GM21390 (cell line): ENCODE measurements around the gene MYO15B.

Experiments
- ATAC-seq: cut with Tn5 transposase; IDR thresholded peaks from one replicate; pipeline ENCODE4 v1.9.1; 2021; ENCODE audit not compliant: unreplicated experiment

The MYO15B gene

GRCh38 chr17:75622771-75623273 is 35.2 kb downstream of the MYO15B start:
- no peak for ATAC-seq

GRCh38 chr17:75623386-75623785 is 35.8 kb downstream of the MYO15B start:
- ATAC-seq, result no peak

- no peak for ATAC-seq
These were observed 36.4 kb downstream of the MYO15B start for GRCh38 chr17:75624021-75624420.

DNA sequence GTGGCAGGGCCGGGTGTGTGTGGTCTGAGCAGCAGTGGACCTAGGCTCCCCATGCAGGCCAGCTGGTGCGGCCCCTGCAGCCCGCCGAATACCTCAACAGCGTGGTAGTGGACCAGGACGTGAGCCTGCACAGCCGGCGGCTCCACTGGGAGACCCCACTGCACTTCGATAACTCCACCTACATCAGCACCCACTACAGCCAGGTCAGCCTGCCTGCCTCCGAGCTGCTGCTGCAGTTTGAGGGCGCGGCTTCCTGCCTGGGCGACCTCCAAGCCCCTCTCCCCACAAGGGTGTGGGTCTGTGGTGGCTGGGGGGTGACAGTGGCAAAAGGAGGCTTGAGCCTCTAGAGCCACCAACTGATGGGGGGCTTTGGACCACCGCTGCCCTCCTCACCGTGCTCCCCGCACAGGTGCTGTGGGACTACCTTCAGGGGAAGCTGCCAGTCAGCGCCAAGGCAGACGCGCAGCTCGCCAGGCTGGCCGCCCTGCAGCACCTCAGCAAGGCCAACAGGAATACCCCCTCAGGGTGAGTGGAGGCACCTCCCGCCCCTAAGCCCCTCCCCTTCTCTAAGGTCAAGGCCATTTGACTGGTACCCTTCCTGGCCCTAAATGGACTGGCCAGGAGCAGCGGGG is 37.2 kb downstream of the MYO15B start:
- ATAC-seq, result no peak

- no peak for ATAC-seq
These were observed 38.4 kb downstream of the MYO15B start for GRCh38 chr17:75625813-75626486.

DNA sequence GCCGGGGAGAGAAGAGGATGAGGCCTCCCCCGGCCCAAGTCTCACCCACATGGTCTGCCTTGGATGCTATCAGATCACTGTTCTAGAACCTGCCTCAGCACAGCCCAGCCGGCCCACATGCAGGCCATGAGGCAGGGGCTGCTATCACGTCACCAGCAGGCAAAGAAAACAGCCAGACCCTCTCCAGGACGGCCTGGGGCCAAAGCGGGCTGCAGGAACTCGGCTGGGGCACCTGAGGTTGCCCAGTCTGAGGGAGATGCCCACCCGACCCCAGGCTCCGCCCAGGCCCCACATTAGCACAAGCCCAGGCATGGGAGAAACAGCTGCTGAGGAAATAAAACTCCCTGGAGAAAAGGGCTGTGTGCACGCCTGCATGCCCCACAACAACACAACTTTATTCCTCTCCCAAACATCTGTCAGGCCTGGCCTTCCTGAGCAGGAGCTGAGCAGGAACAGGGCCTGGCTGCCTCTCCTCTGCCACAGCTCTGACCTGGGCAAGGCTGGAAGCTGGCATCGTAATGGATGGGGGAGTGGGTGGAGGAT is 39.0 kb downstream of the MYO15B start:
- no peak for ATAC-seq

DNA sequence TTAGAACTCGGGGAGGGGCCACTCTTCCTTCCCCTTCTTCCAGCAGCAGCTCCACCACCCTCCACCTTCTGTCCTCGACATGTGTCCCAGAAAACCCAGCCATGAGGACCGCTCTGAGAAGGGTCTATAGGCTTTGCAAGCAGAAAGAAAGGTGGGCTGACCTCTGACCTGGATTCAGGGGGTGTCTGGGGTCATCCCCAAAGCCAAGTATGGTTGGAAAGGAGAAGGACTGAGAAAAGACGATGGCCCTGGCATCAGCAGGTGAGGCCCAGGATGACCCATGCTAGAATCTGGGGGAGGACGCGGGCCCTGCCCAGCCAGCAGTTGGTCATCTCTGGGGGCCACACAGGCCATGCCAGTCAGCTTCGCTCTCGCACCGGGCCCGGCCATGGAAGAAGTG is 39.5 kb downstream of the MYO15B start:
- ATAC-seq, result no peak

DNA sequence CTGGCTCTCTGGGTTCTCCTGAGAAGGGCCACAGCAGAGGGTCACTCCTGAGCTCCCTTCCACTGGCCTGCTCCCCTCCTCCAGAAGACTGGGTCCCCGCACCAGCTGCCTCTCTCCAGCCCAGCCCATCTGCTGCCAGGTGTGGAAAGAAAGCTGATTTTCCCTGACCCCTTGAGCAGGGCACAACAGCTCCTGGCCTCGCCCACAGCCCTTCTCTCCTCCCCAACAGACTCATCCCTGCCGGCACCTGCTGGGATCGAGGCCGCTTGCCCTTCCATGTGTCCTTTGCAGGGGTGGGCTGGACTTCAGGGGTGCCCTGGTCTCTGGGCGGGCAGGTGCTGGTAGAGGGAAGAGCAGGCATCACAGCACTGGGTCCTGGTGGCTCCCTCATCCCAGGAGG is 40.8 kb downstream of the MYO15B start:
- no peak for ATAC-seq

DNA sequence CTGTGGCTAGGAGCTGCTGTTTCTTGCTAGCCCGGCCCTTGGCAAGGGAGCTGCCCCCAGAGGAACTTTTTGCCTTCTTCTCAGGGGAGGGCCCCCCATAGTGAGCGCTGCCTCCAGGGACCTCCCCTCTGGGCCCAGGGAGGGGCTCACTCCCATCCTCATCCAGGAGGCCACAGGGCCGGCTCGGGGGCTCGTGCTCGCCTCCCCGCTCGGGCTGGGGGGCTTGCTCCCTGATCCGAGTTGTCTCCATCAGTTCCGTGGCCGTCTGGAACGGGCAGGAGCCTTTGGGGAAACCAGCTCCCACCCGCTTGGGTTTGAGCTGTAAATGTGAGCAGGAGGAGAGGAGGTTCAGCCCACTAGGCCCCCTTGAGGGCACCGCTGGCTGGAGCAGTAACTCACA is 41.6 kb downstream of the MYO15B start:
- ATAC-seq, result no peak

- ATAC-seq, result no peak
These were observed 42.7 kb downstream of the MYO15B start for GRCh38 chr17:75630071-75630917.

- no peak for ATAC-seq
These were observed 43.8 kb downstream of the MYO15B start for GRCh38 chr17:75631353-75631752.

- ATAC-seq, result no peak
These were observed 44.8 kb downstream of the MYO15B start for GRCh38 chr17:75632428-75632827.

- no peak for ATAC-seq
These were observed 45.4 kb downstream of the MYO15B start, which contains the start of gene SMIM5 for GRCh38 chr17:75632863-75633485. TSS of gene SMIM5 (plus strand) at chr17:75633434. CDS start at chr17:75640202, 6,768 bp downstream.

DNA sequence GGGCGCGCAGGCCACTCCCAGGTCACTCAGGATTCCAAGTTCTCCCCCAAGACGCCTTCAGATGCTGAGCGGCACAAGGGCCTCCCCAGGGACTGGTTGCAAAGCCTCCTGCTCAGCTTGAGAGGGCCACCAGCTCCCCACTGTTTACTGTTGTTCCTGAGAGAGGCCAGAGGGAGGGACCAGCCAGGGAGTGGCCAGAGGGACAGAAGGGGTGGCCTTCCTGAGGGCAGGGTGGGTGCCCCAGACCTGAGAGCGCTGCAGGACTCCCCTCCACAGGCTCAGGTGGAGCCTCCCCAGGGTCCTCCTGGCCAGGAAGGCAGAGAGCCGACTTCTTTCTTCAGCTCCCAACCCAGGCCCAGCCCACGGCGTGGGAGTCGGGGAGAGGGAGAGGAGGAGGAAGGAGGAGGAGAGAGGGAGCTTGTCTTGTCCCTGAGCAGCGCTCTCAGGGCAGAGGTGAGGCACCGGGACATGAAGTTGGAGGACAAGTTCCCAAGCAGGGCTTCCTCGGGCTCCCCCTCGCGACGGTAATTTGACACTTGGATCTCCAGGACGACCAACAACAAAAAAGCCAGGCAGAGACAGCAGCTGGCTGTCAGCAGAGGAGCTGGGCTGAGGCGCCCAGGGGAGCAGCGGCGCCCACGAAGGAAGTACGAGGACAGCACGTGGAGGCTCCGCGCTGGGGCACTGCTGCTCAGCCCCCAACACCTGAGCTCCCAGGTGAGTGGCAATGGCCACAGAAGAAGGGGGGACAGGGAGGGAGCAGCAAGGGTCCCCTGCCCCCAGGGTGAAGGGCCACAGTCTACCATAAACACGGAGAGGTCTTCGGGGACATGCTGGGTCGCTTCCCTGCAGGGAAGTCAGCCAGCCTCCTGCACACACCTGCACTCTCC is 46.1 kb downstream of the MYO15B start:
- no peak for ATAC-seq

DNA sequence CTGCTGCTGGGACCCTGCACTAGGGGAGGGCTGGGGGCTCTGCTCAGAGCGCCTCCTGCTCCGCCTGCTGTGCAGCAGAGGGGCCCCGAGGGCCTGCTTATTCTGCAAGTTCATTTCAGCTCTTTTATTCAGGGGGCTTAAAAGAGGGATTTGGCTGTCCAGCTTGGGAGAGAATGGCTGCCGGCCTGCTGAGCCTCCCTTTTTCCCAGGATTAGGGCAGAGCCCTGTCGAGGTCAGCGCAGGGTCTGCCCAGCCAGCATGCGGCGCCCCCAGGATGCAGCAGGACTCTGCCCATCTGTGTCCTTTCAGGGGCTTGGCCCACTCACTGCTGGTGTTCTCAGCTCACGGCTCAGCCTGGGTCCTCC is 46.8 kb downstream of the MYO15B start:
- no peak for ATAC-seq

GRCh38 chr17:75634754-75635609 is 47.4 kb downstream of the MYO15B start:
- no peak for ATAC-seq

DNA sequence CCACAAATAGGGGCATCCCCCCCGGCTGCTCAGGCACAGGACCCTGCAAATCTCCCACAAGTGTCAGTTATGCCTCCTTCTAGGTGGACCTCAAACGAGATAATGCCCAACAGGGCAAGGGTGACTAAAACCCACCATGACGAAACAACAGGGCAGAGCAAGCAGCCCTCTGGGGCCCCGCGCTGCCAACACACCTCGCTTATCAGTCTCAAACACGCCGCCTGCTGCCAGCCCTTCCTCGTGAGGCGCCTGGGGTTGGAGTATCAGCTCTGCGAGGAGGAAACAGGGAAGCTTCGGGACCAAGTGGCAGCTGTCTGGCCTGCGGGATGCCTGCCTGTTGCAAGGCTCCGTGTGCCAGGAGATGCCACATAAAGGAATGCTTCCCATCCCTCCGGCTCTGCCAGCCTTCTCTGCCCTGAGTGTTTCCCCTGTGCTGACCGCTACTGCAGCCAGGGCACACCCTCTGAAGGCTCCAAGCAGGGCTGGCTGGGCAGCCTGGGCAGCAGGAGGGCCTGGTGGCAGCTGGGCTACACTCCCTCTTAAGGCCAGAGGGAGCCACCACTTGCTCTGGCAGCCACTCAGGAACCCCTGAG is 48.1 kb downstream of the MYO15B start:
- no peak for ATAC-seq

- ATAC-seq, result no peak
These were observed 49.0 kb downstream of the MYO15B start for GRCh38 chr17:75636381-75637142.
